HepG2 (cell line): ENCODE data around the gene MLXIPL. TPM values are rescaled to one million over a fixed set of nuclear protein-coding genes. Genes with fewer than 3 reads are reported as not detected.

Experiments used
- AKNA ChIP-seq: sonication (generic); formaldehyde crosslinking; IDR thresholded peaks from 2 replicates; pipeline ENCODE4 v1.4.0; 2020; ENCODE audit warnings: missing genetic modification reagents, borderline replicate concordance
- EZH2 ChIP-seq: conservative IDR thresholded peaks from 2 replicates; pipeline ENCODE4 v1.6.1; 2012; ENCODE audit warnings: mild to moderate bottlenecking, low read depth, low read length, moderate library complexity
- HOXA3 ChIP-seq: sonication (generic); formaldehyde crosslinking; IDR thresholded peaks from 2 replicates; pipeline ENCODE4 v1.5.0; 2020; ENCODE audit warnings: missing genetic modification reagents
- KLF9 ChIP-seq: IDR thresholded peaks from 2 replicates; pipeline ENCODE4 v1.6.1; 2016; ENCODE audit warnings: low read depth
- PBX3 ChIP-seq: sonication (generic); formaldehyde crosslinking; IDR thresholded peaks from 2 replicates; pipeline ENCODE4 v1.8.1; 2023; ENCODE audit warnings: missing genetic modification reagents, inconsistent platforms, borderline replicate concordance
- POLR2G ChIP-seq: fragments of 200-400 bp; formaldehyde crosslinking; IDR thresholded peaks from 2 replicates; pipeline ENCODE4 v1.6.1; 2018; ENCODE audit warnings: mild to moderate bottlenecking, low read depth, low read length, moderate library complexity
- RCOR2 ChIP-seq: IDR thresholded peaks from 2 replicates; pipeline ENCODE4 v1.6.1; 2016; ENCODE audit warnings: missing biosample characterization, missing genetic modification reagents
- THAP8 ChIP-seq: sonication (generic); formaldehyde crosslinking; IDR thresholded peaks from 2 replicates; pipeline ENCODE4 v1.5.1; 2020; ENCODE audit warnings: missing genetic modification reagents, mild to moderate bottlenecking, borderline replicate concordance
- TMF1 ChIP-seq: sonication (generic); formaldehyde crosslinking; IDR thresholded peaks from 2 replicates; pipeline ENCODE4 v1.8.1; 2022; ENCODE audit warnings: low read depth, missing genetic modification reagents
- ZBTB4 ChIP-seq: sonication (generic); formaldehyde crosslinking; IDR thresholded peaks from 2 replicates; pipeline ENCODE4 v1.4.0; 2020; ENCODE audit warnings: missing genetic modification reagents, mild to moderate bottlenecking, borderline replicate concordance
- ZFP1 ChIP-seq: IDR thresholded peaks from 2 replicates; pipeline ENCODE4 v1.6.1; 2016
- ZFX ChIP-seq: sonication (generic); formaldehyde crosslinking; IDR thresholded peaks from 2 replicates; pipeline ENCODE4 v1.4.0; 2020; ENCODE audit warnings: mild to moderate bottlenecking, low read depth, missing genetic modification reagents, moderate library complexity
- ZMYM2 ChIP-seq: sonication (generic); formaldehyde crosslinking; IDR thresholded peaks from 2 replicates; pipeline ENCODE4 v1.8.0; 2022; ENCODE audit warnings: mild to moderate bottlenecking, missing genetic modification reagents
- ZNF205 ChIP-seq: IDR thresholded peaks from 2 replicates; pipeline ENCODE4 v1.6.1; 2018; ENCODE audit warnings: missing biosample characterization, missing genetic modification reagents
- ZNF512 ChIP-seq: sonication (generic); formaldehyde crosslinking; IDR thresholded peaks from 2 replicates; pipeline ENCODE4 v1.4.0; 2020; ENCODE audit warnings: mild to moderate bottlenecking, missing genetic modification reagents
- ZNF563 ChIP-seq: sonication (generic); formaldehyde crosslinking; IDR thresholded peaks from 2 replicates; pipeline ENCODE4 v1.8.0; 2022; ENCODE audit warnings: mild to moderate bottlenecking, moderate library complexity, missing genetic modification reagents
- ZNF577 ChIP-seq: sonication (generic); formaldehyde crosslinking; IDR thresholded peaks from 2 replicates; pipeline ENCODE4 v1.4.0; 2020; ENCODE audit warnings: mild to moderate bottlenecking, low read depth, missing genetic modification reagents, borderline replicate concordance
- ZNF652 ChIP-seq: IDR thresholded peaks from 2 replicates; pipeline ENCODE4 v1.6.1; 2016; ENCODE audit warnings: low read depth, borderline replicate concordance
- polyA plus RNA-seq, 8 experiments: library from polyadenylated mRNA; depleted of rRNA in 3 of 8; stranded (reverse) in 7 of 8; unstranded in 1 of 8; fragments of >200 nt; fragmentation: Illumina TruSeq in 4 of 8; extraction: Trizol in 4 of 8; gene quantifications; 2 replicates each; pipeline versions ENCODE4 v1.2.1 to v1.2.3, GENCODE V29; 2011 to 2016; ENCODE audit warnings: low read depth in 4 of 8, missing spikeins in 1 of 8, mixed read lengths in 1 of 8; ENCODE audit not compliant: insufficient read depth in 1 of 8
- total RNA-seq, 5 experiments: library from RNA; depleted of rRNA; stranded (reverse); fragments of >200 nt; fragmentation: Illumina TruSeq; extraction: Trizol; gene quantifications; 2 replicates each; pipeline ENCODE4 v1.2.3, GENCODE V29; 2016; ENCODE audit warnings: low read depth in 1 of 5

MLXIPL gene
- total and polyA plus RNA-seq, 2 of the 13 experiments (the other 11 are each of a cell fraction or from before 2014, with no cell fraction given), result 51.6 to 60.1 TPM

GRCh38 chr7:73667344-73668102 lies 43.2 kb upstream of the MLXIPL start, which contains the start of gene VPS37D (continued):
- peak; percentile 93 for TF ChIP-seq ZMYM2 (CRISPR knock-in tag)
- TF ChIP-seq KLF9 (CRISPR knock-in tag), result no peak
- no peak for TF ChIP-seq ZNF652 (CRISPR knock-in tag)
- TF ChIP-seq ZNF577, result no peak
- TF ChIP-seq ZNF563 (CRISPR knock-in tag), result peak; percentile 56; the same call in 1 of the 2 replicates
- no peak for TF ChIP-seq EZH2
- TF ChIP-seq AKNA (CRISPR knock-in tag), result no peak
- TF ChIP-seq ZBTB4 (CRISPR knock-in tag), result no peak
- no peak for TF ChIP-seq PBX3 (CRISPR knock-in tag)
- peak; percentile 54; the same call in 1 of the 2 replicates for TF ChIP-seq HOXA3
- 0 out of 2 replicates have a peak, but pooled peaks have one; percentile 37 for TF ChIP-seq ZFX (CRISPR knock-in tag)
- TF ChIP-seq THAP8 (CRISPR knock-in tag), result no peak
- peak; percentile 96 for TF ChIP-seq RCOR2 (CRISPR knock-in tag)
- TF ChIP-seq ZNF205 (CRISPR knock-in tag), result no peak
- TF ChIP-seq POLR2G, result no peak
- no peak for TF ChIP-seq TMF1 (CRISPR knock-in tag)
- no peak for TF ChIP-seq ZNF512 (CRISPR knock-in tag)
- no peak for TF ChIP-seq ZFP1 (CRISPR knock-in tag)
